Activated CD8-positive, alpha-beta memory T cell treated with anti-CD3 and anti-CD28 coated beads for 4 hours (primary cell): Measurements from ENCODE around the gene SPSB1.

Experiments used
- DNase-seq, 2 donors: peaks; one replicate each; pipeline ENCODE4 v3.0.0-alpha.2; 2020; ENCODE audit warnings: low read depth in 2 of 2

Gene SPSB1

GRCh38 chr1:9418851-9419250 lies 126.2 kb downstream of the SPSB1 start:
- DNase-seq: no peak
